Fibroblast of villous mesenchyme (primary cell): ENCODE results near the gene LIN7A. TPM values are rescaled to one million over a fixed set of nuclear protein-coding genes. Genes with fewer than 3 reads are reported as not detected.

Experiments
- DNase-seq: peaks from one replicate; pipeline ENCODE4 v3.0.0-alpha.2; 2010; ENCODE audit warnings: low read depth
- H3K4me3 ChIP-seq: 2 replicates; pipeline ENCODE4 v1.5.1; 2011; ENCODE audit warnings: low read depth, mild to moderate bottlenecking, low read length
- total RNA-seq: library from RNA; depleted of rRNA; stranded (reverse); fragments of >200 nt; gene quantifications from 2 replicates; pipeline ENCODE4 v1.2.3, GENCODE V29; 2012
- TF ChIP-seq, protein P1 (sequence below): IDR thresholded peaks from 2 replicates; pipeline ENCODE4 v1.5.1; 2012; ENCODE audit warnings: low read depth, mild to moderate bottlenecking, low read length; ENCODE audit not compliant: insufficient read depth

The LIN7A gene
- total RNA-seq, 1 donor, result 10.4 TPM

DNA sequence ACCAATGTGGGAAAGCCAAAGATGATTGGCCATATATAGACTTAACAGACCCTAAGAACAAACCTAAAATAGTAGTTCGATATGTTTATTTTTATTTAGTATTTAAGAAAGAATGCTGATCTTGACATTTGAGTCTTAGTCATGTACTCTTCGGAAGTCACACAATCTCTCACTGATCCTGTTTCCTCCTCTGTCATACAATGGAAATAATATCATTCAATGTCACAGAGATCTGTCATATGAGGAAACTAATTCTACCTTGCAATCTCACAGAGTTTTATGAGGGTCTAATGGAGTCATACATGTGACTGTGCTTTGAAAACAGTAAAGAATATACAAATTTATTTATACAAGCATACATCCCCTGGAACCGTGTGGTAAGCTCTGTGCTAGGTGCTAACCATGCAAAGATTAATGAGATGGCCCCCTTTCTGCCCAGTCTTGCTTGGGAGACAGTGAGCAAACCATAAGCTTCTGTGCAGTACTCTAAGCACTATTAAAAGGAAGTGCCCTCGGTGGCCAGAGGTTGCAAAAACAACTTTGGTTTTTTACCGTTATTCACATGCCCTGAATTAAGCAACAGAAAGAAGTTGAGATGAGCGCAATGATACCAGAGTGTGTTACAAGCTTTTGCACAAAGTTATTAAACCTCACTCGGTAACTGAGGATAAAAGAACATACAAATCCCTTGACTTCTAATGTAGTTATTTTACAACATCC, 1.7 kb upstream of the LIN7A start:
- TF ChIP-seq, protein P1, sequence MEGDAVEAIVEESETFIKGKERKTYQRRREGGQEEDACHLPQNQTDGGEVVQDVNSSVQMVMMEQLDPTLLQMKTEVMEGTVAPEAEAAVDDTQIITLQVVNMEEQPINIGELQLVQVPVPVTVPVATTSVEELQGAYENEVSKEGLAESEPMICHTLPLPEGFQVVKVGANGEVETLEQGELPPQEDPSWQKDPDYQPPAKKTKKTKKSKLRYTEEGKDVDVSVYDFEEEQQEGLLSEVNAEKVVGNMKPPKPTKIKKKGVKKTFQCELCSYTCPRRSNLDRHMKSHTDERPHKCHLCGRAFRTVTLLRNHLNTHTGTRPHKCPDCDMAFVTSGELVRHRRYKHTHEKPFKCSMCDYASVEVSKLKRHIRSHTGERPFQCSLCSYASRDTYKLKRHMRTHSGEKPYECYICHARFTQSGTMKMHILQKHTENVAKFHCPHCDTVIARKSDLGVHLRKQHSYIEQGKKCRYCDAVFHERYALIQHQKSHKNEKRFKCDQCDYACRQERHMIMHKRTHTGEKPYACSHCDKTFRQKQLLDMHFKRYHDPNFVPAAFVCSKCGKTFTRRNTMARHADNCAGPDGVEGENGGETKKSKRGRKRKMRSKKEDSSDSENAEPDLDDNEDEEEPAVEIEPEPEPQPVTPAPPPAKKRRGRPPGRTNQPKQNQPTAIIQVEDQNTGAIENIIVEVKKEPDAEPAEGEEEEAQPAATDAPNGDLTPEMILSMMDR, result no peak
- H3K4me3 ChIP-seq, result no peak overlapping the region
- peak; percentile 61 for DNase-seq

DNA sequence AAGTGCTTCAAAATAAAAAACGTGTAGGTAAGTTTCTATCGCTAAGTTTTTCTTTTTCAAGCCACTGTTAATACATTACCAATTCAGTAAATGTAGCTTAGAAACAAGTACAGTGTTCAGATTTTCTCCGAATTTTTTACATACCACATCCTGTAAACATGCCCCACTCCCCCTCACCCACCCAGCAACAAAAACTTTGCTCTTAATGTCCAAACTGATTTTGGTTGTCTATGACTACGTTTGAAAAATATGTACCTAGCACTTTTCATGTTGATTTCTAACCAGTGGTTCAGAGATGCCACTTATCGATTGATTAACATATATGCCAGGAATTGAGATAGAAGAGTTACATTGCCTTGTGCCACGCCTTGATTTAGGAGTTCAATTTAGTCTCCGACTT, 663 bp upstream of the LIN7A start:
- H3K4me3 ChIP-seq, result peak overlapping the region; percentile 74
- no peak for DNase-seq
- TF ChIP-seq, protein P1, result no peak

GRCh38 chr12:80936642-80937390, 918 bp downstream of the LIN7A start:
- peak overlapping the region; percentile 74 for H3K4me3 ChIP-seq
- TF ChIP-seq, protein P1, result no peak
- peak; percentile 42 for DNase-seq

- no peak for DNase-seq
- H3K4me3 ChIP-seq, result peak overlapping the region; percentile 74
- TF ChIP-seq, protein P1, result no peak
These were observed 1.4 kb downstream of the LIN7A start for GRCh38 chr12:80936353-80936641.

- no peak for DNase-seq
- TF ChIP-seq, protein P1, result no peak
- no peak overlapping the region for H3K4me3 ChIP-seq
These were observed 2.6 kb downstream of the LIN7A start for GRCh38 chr12:80935111-80935510.

- no peak for DNase-seq
- H3K4me3 ChIP-seq, result no peak overlapping the region
- TF ChIP-seq, protein P1, result no peak
These were observed 11.8 kb downstream of the LIN7A start for GRCh38 chr12:80925983-80926382.
